Stimulated activated CD4-positive, alpha-beta T cell treated with anti-CD3 and anti-CD28 coated beads, Interleukin-4, amount 100 ng/mL, for 48 hours (primary cell): ENCODE measurements around the gene CMTR1.
A peak's percentile ranks its signal among the peaks of the same experiment; 100 is the strongest.
"Not testable (repeated sequence)": the region's sequence is repeated elsewhere in the genome, so short reads cannot be mapped to it uniquely, and the experiment has no call there.

Experiments
- DNase-seq, 2 donors: peaks; one replicate each; pipeline ENCODE4 v3.0.0-alpha.2; 2020; ENCODE audit warnings: low read depth in 2 of 2

CMTR1 gene, protein sequence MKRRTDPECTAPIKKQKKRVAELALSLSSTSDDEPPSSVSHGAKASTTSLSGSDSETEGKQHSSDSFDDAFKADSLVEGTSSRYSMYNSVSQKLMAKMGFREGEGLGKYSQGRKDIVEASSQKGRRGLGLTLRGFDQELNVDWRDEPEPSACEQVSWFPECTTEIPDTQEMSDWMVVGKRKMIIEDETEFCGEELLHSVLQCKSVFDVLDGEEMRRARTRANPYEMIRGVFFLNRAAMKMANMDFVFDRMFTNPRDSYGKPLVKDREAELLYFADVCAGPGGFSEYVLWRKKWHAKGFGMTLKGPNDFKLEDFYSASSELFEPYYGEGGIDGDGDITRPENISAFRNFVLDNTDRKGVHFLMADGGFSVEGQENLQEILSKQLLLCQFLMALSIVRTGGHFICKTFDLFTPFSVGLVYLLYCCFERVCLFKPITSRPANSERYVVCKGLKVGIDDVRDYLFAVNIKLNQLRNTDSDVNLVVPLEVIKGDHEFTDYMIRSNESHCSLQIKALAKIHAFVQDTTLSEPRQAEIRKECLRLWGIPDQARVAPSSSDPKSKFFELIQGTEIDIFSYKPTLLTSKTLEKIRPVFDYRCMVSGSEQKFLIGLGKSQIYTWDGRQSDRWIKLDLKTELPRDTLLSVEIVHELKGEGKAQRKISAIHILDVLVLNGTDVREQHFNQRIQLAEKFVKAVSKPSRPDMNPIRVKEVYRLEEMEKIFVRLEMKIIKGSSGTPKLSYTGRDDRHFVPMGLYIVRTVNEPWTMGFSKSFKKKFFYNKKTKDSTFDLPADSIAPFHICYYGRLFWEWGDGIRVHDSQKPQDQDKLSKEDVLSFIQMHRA

DNA sequence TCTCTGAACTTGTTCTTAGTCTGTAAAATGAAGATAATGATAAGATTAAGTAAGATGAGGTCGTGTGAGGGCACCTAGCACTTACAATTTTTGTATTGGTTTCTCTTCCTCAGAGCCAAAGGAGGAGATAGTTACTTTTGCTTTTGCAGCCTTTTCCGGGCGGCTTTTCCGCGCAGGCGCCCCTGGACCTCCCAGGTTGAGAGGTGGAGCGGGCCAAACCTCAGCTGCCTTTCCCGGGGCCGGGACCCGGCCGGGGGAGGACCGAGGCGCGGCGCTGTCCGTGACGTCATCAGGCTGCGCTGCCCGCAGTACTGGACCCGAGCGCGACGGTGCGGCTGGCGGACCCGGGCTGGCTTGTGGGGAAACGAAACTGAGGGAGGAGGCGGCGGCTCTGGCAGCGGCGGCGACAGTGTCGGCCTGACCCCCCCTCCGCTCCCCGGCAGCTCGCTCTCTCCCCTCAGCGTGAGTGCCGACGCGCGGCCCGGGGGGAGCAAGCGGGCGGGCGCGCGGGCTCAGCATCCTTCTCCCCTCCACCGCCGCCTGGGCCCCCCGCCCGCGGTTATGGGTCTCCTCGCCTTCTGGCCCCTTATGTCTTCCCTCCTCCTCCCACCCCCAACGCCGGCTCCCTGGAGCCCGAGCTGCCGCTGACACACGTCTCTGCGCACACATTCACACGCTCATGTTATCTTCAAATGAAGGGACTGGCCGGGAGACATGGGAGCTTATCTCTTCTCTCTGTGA is at the start of gene CMTR1:
Gene CMTR1 (plus strand): TSS at position 306 of the 741 bp plus-strand sequence. CDS start 2,409 bp downstream, outside the sequence.
- DNase-seq = peak; percentile 96 to 97

DNA sequence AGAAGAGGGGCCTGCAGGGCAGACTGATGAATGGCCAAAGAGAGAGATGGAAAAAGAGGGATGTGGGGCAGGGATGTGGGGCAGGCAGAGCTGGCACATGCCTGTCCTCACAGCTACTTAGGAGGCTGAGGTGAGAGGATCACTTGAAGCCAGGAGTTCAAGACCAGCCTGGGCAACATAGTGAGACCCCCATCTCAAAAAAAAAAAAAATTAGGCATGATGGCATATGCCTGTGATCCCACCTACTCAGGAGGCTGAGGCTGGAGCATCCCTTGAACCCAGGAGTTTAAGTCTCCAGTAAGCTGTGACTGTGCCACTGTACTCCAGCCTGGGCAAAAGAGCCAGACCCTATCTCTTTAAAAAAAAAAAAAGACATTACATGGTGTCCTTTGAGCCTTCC is 44.4 kb upstream of the CMTR1 start:
- DNase-seq = no peak

DNA sequence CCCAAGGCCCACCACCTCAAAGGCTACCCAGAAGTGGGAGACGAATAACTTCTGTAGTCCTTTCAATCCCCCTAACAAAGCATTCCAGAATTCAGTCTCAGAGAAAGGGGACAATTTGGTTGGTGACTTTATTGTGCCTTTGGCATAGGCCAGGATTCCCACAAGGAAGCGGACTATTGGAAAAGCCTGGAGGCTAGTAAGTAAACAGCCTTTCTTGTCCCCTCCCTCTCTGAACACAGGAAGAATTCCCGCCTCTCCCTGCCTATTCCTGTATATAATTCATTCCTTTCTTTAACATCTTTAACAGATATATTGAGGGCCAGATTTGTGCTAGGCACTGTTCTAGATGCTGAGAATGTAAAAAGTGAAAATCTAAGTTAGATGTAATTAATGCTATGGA is 43.2 kb upstream of the CMTR1 start:
- no peak for DNase-seq

DNA sequence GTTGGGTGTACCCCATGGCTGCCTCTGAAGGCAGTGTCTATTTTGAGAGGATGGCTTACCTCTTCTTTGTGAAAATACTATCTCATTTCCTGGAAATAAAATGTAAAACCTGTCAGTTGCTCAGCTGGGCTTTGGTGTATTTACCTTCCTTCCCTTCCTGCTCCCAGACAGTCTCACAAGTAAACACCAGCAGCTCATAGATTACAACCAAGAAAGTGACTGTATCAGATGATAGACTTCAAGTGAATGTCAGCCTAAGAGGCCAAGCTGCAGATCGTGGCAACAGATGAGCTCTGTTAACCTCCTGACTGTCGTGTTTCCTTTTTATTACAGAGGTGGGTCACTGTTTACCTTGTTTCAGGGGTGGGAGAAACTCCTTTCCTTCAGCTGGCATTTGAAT is 41.9 kb upstream of the CMTR1 start:
- DNase-seq = no peak

DNA sequence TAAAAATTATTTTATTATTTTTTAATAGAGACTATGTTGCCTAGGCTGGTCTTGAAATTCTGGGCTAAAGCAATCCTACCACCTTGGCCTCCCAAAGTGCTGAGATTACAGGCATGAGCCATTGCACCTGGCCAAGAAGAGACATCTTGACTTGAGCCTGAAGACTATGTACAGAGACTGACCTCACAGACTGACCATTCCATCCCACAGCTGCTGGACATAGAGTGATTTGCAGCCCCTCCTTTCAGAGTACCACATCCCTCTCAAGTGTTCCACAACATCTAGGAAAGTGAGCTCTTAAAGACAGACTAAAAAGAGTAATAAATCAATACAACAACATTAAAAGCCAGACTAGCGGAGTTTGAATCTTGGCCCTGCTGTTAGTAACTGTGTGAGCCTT is 40.2 kb upstream of the CMTR1 start:
- no peak for DNase-seq

DNA sequence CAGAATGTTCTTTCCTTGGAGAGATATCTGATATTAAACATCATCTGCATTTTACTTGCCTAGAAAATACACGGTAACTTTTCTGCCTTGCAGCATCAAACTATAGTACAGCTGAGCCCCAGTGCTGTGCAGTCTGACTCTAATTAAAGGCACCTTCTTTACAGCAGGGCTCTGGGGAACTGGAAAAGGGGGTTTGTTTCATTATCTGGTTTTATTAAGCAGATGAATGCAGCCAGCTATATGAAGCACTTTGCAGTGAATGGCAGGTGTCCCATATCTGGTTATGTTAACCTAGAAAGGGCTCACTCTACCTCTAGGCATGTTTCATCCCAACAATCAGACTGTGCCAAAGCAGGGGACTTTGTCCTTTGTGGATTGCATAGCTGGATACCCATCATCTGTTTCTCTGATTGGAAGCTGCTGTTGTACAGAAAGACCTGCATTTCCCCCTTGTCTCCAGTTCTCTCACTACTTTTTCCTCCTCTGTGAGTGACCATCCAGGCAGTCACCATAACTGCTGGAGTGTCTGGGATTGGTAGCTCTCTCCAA is 39.6 kb upstream of the CMTR1 start:
- DNase-seq = no peak

DNA sequence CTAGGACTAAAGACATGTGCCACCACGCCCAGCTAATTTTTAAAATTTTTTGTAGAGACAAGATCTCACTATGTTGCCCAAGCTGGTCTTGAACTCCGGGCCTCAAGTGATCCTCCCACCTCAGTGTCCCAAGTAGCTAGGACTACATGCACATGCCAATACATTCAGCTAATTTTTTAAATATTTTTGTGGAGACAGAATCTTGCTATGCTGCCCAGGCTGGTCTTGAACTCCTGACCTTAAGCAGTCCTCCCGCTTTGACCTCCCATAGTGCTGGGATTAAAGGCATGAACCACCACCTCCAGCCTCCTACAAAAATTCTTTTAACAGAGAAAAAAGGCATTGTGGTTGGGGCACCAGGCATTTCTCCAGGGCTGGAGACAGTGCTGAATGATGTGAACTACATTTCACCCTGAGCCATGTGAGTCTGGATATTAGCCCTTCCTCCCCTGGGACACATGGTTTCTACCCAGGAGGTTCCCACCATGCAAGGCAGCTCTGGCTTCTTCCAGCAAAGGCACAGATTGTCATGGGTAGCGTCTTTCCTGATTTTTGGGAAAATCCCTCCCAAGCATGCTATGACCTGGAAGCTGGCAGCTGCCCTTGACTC is 36.3 kb upstream of the CMTR1 start:
- no peak for DNase-seq

DNA sequence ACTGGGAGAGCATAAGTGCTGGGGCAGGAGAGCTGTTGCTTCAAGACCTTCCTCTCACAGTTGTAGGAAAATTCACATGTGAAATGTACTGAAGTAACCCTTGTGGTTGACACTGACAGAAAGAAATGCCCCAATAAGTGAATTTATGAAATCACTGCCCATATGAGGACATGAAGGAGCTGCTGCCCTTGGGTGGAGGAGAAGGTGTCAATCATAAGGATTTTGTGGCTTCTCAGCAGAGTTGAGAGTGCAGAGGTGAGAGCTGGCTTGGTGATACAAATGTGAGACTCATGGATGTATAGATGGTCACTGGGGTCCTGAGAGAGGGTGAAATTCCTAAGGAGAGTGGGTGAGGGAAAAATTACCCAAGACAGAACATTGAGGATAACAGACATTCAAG is 33.9 kb upstream of the CMTR1 start:
- DNase-seq = no peak

DNA sequence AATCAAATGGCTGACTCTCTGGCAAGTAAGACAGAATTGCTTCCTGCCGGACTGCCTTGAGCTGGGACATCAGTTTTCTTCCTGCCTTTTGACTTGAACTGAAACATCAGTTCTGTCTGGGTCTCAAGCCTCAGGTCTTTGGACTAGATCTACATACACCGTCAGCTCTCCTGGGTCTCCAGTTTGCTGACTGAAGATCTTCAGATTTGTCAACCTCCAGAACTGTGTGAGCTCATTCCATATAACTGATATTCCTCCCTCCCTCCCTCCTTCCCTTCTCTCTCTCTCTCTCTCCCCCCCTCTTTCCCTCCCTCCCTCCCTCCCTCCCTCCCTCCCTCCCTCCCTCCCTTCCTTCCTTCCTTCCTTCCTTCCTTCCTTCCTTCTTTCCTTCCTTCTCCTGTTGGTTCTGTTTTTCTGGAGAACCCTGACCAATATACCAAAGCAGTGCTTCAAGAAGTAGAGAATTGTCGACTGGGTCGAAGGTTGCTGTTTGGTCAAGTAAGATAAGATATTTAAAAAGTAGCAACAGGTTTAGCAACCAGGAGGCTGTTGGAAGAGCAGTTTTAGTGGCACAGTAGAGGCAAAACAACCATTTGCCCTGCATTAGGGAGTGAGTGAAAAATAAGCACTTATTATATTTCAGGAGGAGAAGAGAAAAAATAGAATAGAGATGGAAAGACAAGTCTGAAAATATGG is 33.1 kb upstream of the CMTR1 start:
- DNase-seq = no peak

DNA sequence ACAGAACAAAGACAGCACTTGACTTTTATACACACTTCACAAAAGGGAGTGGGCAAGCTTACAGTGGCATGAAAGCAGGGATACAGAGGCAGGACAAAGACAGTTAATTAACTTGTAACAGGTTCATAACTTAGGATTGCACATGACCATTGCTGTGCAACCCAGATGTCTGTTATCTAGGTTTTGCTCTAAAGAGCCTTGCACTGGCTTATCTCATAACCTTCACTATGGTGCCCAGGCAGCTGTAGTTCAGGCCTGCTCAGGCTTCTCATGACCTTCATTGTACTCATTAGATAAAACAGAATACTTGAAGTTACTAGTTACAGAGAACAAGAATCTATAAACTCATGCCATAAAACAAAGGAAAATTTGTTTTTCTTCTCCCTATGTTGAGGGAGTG is 31.4 kb upstream of the CMTR1 start:
- DNase-seq = not testable (repeated sequence)

DNA sequence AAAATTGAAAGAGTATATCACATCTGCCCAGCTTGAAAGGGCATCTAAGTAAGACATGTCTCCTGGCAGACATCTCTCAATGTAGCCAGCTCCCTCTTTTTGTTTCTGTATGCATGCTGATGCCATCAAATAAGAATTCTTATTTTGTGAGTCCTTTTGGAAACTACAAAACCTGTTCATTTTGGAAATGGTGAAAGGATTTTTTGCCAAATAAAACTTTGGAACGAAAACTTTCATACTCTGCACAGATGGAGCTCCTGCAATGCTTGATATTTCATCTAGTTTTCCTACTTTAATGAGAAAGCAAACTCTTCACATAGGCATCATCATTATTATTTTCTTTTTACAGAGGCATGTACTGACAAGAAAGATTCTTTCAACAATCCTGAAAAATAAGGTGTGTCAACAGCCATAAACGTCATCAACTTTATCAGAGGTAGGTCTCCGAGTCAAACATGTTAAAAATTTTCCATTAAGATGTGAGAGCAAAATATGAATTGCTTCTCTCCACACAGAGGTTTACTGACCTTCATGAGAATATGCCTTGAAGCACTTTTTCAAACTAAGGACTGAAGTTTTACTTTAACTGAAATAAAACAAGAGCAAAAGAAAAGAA is 26.2 kb upstream of the CMTR1 start:
- DNase-seq = no peak

DNA sequence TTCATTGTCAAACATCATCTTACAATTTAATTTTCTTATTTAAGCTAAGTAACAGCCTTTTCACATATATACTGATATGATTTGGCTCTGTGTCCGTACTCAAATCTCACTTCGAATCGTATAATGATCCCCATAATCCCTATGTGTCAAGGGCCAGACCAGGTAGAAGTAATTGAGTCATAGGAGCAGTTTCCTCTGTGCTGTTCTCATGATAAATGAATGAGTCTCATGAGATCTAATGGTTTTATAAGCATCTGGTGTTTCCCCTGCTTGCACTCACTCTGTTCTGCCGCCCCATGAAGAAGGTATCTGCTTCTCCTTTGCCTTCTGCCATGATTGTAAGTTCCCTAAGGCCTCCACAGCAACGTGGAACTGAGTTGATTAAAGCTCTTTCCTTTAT is 25.1 kb upstream of the CMTR1 start:
- DNase-seq = no peak

DNA sequence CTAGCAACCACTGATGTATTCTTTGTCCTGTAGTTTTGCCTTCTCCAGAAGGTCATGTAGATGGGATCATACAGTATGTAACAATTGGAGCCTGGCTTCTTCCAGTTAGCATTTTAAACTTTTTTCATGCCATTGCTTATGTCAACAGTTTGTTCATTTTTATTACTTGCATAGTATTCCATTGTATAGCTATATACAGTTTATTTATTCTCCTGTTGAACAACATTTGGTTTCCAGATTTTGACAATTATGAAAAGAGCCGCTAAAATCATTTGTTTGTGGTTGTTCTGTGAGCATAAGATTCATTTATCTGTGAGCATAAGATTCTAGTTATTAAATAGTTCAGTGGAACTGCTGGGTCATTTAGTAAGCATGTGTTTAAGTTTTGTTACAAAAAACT is 23.5 kb upstream of the CMTR1 start:
- no peak for DNase-seq

DNA sequence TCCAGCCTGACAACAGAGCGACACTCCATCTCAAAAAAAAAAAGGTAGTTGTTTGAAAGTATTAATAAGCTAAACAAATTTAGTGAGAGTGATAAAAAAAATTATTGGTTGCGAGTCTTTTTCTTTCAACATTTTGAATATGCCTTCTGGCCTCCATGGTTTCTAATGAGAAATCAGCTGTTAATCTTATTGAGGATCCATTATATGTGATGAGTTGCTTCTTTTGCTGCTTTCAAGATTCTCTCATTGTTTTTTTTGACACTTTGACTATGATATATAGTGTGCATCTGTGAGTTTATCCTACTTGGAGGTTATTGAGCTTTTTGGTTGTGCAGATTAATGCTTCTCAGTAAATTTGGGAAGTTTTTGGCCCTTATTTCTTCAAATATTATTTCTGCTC is 15.6 kb upstream of the CMTR1 start:
- DNase-seq = no peak

DNA sequence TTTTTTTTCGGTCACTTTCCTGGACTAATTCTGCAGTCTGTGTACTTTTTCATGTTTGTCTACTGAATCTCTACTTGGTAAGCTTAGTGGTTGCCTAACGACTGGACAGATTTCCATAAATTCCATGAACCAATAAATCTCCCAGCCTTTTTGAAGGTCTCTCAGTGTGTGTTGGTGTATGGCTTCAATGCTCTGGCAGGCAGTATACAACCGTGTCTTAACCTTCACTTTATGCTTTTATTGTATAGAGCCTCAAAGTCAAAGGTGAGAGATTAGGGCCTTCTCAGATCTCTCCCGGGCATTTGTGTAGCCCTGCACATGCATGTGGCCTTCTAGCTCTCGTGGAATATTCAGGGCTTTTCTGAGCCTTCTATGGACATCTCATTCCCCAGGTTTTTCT is 14.3 kb upstream of the CMTR1 start:
- DNase-seq = no peak

DNA sequence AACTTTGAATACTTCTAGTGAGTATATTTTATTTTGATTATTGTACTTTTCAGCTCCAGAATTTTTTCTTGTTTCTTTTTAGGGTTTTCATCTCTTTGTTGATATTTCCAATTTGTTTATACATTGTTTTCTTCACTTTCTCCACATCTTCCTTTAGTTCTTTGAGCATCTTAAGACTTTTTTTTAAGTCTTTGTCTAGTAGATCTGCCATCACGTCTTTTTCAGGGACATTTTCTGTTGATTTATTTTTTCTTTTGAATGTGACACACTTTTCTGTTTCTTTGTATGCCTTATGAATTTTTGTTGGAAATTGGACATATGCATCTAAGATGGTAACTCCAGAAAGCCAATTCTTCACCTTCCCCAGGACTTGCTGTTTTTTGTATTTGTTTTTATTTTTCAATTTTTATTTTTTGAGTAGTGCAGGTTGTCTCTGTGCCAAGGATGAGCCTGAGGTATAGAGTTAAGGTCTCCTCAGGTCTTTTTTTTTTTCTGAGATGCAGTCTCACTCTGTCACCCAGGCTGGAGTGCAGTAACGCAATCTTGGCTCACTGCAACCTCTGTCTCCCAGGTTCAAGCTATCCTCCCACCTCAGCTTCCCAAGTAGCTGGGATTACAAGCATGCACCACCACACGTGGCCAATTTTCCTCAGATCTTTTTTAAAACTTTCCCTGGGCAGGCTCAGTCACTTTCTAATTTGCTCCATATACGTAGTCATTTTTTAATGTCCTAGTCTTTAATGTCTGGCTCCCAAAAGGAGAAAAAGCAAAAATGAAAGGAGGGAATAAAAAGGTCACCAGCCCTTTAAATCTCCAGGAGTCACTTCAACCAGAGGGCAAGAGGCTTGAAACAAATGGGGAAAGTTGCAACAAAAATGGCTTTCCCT is 6.7 kb upstream of the CMTR1 start:
- DNase-seq = no peak

DNA sequence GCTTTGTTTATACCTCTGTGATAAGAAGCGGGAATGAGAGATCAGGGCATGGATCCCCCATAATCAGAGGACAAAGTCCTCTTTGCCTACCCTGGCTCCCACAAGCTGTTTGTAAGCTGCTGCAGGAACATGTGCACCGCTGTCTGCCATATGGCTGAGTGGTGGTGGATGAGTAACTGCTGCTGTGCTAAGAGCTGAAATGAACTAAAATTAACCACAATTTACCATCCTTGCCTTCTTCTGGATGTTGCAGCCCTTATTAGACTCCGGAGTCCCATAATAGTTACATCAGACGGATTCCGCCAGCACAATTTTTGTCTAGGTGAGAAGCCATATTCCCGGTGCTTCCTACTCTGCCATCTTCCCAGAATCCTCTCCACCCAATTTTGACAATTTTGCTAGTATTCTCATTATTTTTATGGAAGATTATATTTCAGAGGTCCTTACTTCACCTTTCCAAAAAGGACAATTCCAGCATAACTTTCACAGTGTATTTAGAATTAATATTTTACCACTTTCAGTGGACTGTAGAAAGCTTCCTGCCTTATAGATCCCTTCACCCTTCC is 6.0 kb upstream of the CMTR1 start:
- DNase-seq = no peak

DNA sequence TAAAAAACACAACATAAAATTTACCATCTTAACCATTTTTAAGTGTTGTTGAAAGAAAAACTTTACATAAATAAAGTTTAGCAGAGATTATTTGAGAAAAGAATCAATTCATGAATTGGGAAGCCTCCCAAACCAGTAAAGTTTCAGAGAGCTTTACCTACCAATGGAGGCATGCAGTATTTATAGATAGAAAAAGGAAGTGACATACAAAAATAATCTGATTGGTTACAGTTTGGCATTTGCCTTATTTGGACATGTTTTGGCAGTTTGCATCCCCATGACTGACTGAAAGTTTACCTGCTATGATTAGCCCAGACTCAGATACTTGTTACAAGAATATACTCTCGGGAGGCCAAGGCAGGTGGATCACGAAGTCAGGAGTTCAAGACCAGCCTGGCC is 3.7 kb upstream of the CMTR1 start:
- no peak for DNase-seq

DNA sequence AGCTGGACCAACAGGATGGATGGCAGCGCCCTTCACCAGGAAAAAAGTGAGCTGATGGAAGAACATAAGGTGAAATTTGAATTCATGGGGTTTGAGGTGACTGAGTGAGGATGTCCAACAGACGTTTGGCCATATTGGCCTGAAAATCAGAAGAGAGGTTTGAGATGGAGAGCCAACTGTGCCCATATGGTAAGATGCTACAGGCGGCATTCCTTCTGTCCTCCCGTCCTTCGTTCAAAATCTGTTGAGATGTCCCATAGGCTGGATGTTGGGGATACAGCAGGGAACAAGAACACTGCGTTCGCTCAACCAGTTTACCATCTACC is 468 bp upstream of the CMTR1 start:
- no peak for DNase-seq
